Fibroblast of lung (primary cell): Measurements from ENCODE around the gene BAZ1B. TPM values are rescaled to one million over a fixed set of nuclear protein-coding genes. Genes with fewer than 3 reads are reported as not detected.
"Not testable (repeated sequence)": the region's sequence is repeated elsewhere in the genome, so short reads cannot be mapped to it uniquely, and the experiment has no call there.

Experiments used
- DNase-seq, 2 donors: peaks; one replicate each; pipeline versions ENCODE4 v3.0.0 to v3.0.0-alpha.2; 2010; ENCODE audit warnings: low read depth in 2 of 2
- H2AFZ ChIP-seq: 2 replicates; pipeline ENCODE4 v1.5.1; 2012; ENCODE audit warnings: low read length, control low read depth, inconsistent platforms
- H3K27ac ChIP-seq: 2 replicates; pipeline ENCODE4 v1.5.1; 2011; ENCODE audit warnings: low read length, control low read depth; ENCODE audit not compliant: insufficient read depth
- H3K27me3 ChIP-seq: 2 replicates; pipeline ENCODE4 v1.5.1; 2011; ENCODE audit warnings: mild to moderate bottlenecking, low read length; ENCODE audit not compliant: control insufficient read depth, insufficient read depth
- H3K36me3 ChIP-seq: 2 replicates; pipeline ENCODE4 v1.5.1; 2011; ENCODE audit warnings: low read length; ENCODE audit not compliant: control insufficient read depth, insufficient read depth
- H3K4me1 ChIP-seq: 2 replicates; pipeline ENCODE4 v1.5.1; 2011; ENCODE audit warnings: low read length; ENCODE audit not compliant: control insufficient read depth, insufficient read depth; ENCODE audit errors: extremely low read depth
- H3K4me2 ChIP-seq: 2 replicates; pipeline ENCODE4 v1.5.1; 2011; ENCODE audit warnings: low read length, control low read depth; ENCODE audit not compliant: insufficient read depth; ENCODE audit errors: extremely low read depth
- H3K4me3 ChIP-seq, 4 experiments: fragments of 200-600 bp in 1 of 4; sonication (generic) in 1 of 4; replicated peaks in 1 of 4; 2 replicates each; pipeline ENCODE4 v1.5.1; 2011 to 2016; ENCODE audit warnings: low read length in 4 of 4, low read depth in 3 of 4, mild to moderate bottlenecking in 3 of 4, control low read depth in 2 of 4, inconsistent platforms in 1 of 4, mixed read lengths in 1 of 4; ENCODE audit not compliant: insufficient read depth in 1 of 4; ENCODE audit errors: control extremely low read depth in 1 of 4
- H3K79me2 ChIP-seq: 2 replicates; pipeline ENCODE4 v1.5.1; 2012; ENCODE audit warnings: mild to moderate bottlenecking, low read length, inconsistent platforms; ENCODE audit not compliant: control insufficient read depth, insufficient read depth
- H3K9ac ChIP-seq: 2 replicates; pipeline ENCODE4 v1.5.1; 2011; ENCODE audit warnings: mild to moderate bottlenecking, low read length, control low read depth; ENCODE audit not compliant: insufficient read depth
- H3K9me3 ChIP-seq: 2 replicates; pipeline ENCODE4 v1.5.1; 2012; ENCODE audit warnings: low read depth, low read length; ENCODE audit not compliant: control insufficient read depth, insufficient read depth
- H4K20me1 ChIP-seq: 2 replicates; pipeline ENCODE4 v1.5.1; 2011; ENCODE audit warnings: low read length; ENCODE audit not compliant: control insufficient read depth, insufficient read depth; ENCODE audit errors: extremely low read depth
- CTCF ChIP-seq, 2 donors: IDR thresholded peaks in 1 of 2; conservative IDR thresholded peaks in 1 of 2; 1 replicate in 1 of 2; 2 replicates in 1 of 2; pipeline ENCODE4 v1.5.1; 2011 to 2012; ENCODE audit warnings: low read length in 2 of 2, control low read depth in 1 of 2, inconsistent platforms in 1 of 2, low read depth in 1 of 2, mild to moderate bottlenecking in 1 of 2
- EZH2 ChIP-seq: IDR thresholded peaks from 2 replicates; pipeline ENCODE4 v1.5.1; 2012; ENCODE audit warnings: low read length, control low read depth, mild to moderate bottlenecking; ENCODE audit errors: missing control alignments
- polyA plus RNA-seq, 2 donors: library from polyadenylated mRNA; depleted of rRNA in 1 of 2; stranded (reverse) in 1 of 2; unstranded in 1 of 2; fragments of >200 nt; gene quantifications; 2 replicates each; pipeline ENCODE4 v1.2.1, GENCODE V29; 2011 to 2012; ENCODE audit warnings: missing spikeins in 1 of 2
- total RNA-seq: library from RNA; depleted of rRNA; stranded (reverse); fragments of >200 nt; gene quantifications from 2 replicates; pipeline ENCODE4 v1.2.1, GENCODE V29; 2014

Gene BAZ1B
- total and polyA plus RNA-seq, 2 donors (not counting 1 experiment from before 2014, with no cell fraction given), result 30.5 to 68.9 TPM

- Histone ChIP-seq H3K36me3 (peaks cover 4% of the 10 kb centered on the region), H3K79me2 (no peaks in the 10 kb centered on the region), H3K9ac (no peak overlapping the region), H3K4me3 (no peak overlapping the region), H3K27ac (no peak overlapping the region), H2AFZ (no peak overlapping the region), H3K4me2 (no peak overlapping the region), H3K9me3 (no peaks in the 10 kb centered on the region), H3K4me1 (no peaks in the 10 kb centered on the region), H3K27me3 (no peaks in the 10 kb centered on the region), H4K20me1 (no peaks in the 10 kb centered on the region)
- TF ChIP-seq CTCF (conservative IDR thresholded peaks at IDR 0.05 in 1 of 2, IDR thresholded peaks at IDR 0.05 in 1 of 2; ENCODE audit: low read depth in 1 of 2, low read length in 2 of 2) (no peak), EZH2 (no peak)
- no peak for DNase-seq
Measured at GRCh38 chr7:73532224-73532623, 10.1 kb upstream of the BAZ1B start.

- no peak for DNase-seq
- no peaks in the 10 kb centered on the region for H3K4me1 ChIP-seq
- H3K79me2 ChIP-seq, result no peaks in the 10 kb centered on the region
- no peak overlapping the region for H3K4me2 ChIP-seq
- H3K4me3 ChIP-seq, result no peak overlapping the region
- H3K36me3 ChIP-seq, result peaks cover 2% of the 10 kb centered on the region
- H3K9ac ChIP-seq, result no peak overlapping the region
- no peak overlapping the region for H3K27ac ChIP-seq
- H3K9me3 ChIP-seq, result no peaks in the 10 kb centered on the region
- no peak for TF ChIP-seq EZH2
- TF ChIP-seq CTCF (conservative IDR thresholded peaks at IDR 0.05 in 1 of 2, IDR thresholded peaks at IDR 0.05 in 1 of 2; ENCODE audit: low read depth in 1 of 2, low read length in 2 of 2), result no peak
- no peaks in the 10 kb centered on the region for H3K27me3 ChIP-seq
- H2AFZ ChIP-seq, result no peak overlapping the region
- no peaks in the 10 kb centered on the region for H4K20me1 ChIP-seq
Measured at GRCh38 chr7:73530800-73531199, 8.7 kb upstream of the BAZ1B start.

GRCh38 chr7:73526896-73527821, 5.1 kb upstream of the BAZ1B start:
- TF ChIP-seq EZH2 (no peak), CTCF (conservative IDR thresholded peaks at IDR 0.05 in 1 of 2, IDR thresholded peaks at IDR 0.05 in 1 of 2; ENCODE audit: low read depth in 1 of 2, low read length in 2 of 2) (no peak)
- H3K9me3 ChIP-seq, result no peaks in the 10 kb centered on the region
- no peaks in the 10 kb centered on the region for H4K20me1 ChIP-seq
- DNase-seq, result no peak
- no peaks in the 10 kb centered on the region for H3K27me3 ChIP-seq
- no peaks in the 10 kb centered on the region for H3K36me3 ChIP-seq
- no peak overlapping the region for H3K4me3 ChIP-seq
- no peak overlapping the region for H3K4me2 ChIP-seq
- H3K4me1 ChIP-seq, result no peaks in the 10 kb centered on the region
- H3K79me2 ChIP-seq, result no peaks in the 10 kb centered on the region
- H3K9ac ChIP-seq, result no peak overlapping the region
- no peak overlapping the region for H2AFZ ChIP-seq
- H3K27ac ChIP-seq, result no peak overlapping the region

- not testable (repeated sequence) for H3K27me3 ChIP-seq, DNase-seq, H3K9me3 ChIP-seq, H2AFZ ChIP-seq, H3K4me1 ChIP-seq, H3K4me3 ChIP-seq, H3K36me3 ChIP-seq, H3K9ac ChIP-seq, H3K79me2 ChIP-seq, H3K4me2 ChIP-seq, H3K27ac ChIP-seq, H4K20me1 ChIP-seq
Measured at GRCh38 chr7:73526158-73526494, 4.0 kb upstream of the BAZ1B start.
